A673 (cell line): ENCODE measurements around the gene LAMA3. TPM values are rescaled to one million over a fixed set of nuclear protein-coding genes. Genes with fewer than 3 reads are reported as not detected.

Experiments used
- BruUV-seq: library from RNA; stranded (reverse); fragments of 400-500 nt; replicated peaks from 2 replicates; lab custom pipeline; 2021; lab: Mats Ljungman, UMichigan
- CTCF ChIA-PET: fragments of 300-600 bp; sonication (Branson Sonifier 250); formaldehyde crosslinking; loops from one replicate; lab custom pipeline; 2022; ENCODE audit warnings: antibody characterized with exemption; lab: Charles Lee
- POLR2A ChIA-PET: fragments of 300-600 bp; sonication (Branson Sonifier 250); formaldehyde crosslinking; loops from one replicate; lab custom pipeline; 2022; ENCODE audit warnings: antibody characterized with exemption; ENCODE audit not compliant: low non-redundant PET; lab: Charles Lee
- DNase-seq: peaks from one replicate; pipeline ENCODE4 v3.0.0-alpha.2; 2015; ENCODE audit warnings: low spot score
- H3K27ac ChIP-seq: fragments of 200-600 bp; sonication (generic); 2 replicates; pipeline ENCODE4 v1.5.1; 2016; ENCODE audit warnings: mixed run types, low read depth, mild to moderate bottlenecking, mixed read lengths, antibody characterized with exemption, low read length; ENCODE audit not compliant: poor library complexity, severe bottlenecking
- H3K27me3 ChIP-seq: fragments of 200-600 bp; sonication (generic); replicated peaks from 2 replicates; pipeline ENCODE4 v1.6.1; 2017; ENCODE audit warnings: mixed run types, low read depth, mild to moderate bottlenecking, mixed read lengths, antibody characterized with exemption, low read length; ENCODE audit not compliant: insufficient read depth, poor library complexity
- H3K36me3 ChIP-seq: fragments of 200-600 bp; sonication (generic); 2 replicates; pipeline ENCODE4 v1.6.1; 2016; ENCODE audit warnings: mixed run types, mild to moderate bottlenecking, mixed read lengths, antibody characterized with exemption, low read length; ENCODE audit not compliant: insufficient read depth, poor library complexity, severe bottlenecking
- H3K4me1 ChIP-seq: fragments of 200-600 bp; sonication (generic); 2 replicates; pipeline ENCODE4 v1.6.1; 2017; ENCODE audit warnings: mixed run types, mild to moderate bottlenecking, mixed read lengths, antibody characterized with exemption, low read length; ENCODE audit not compliant: insufficient read depth, poor library complexity, severe bottlenecking
- H3K4me3 ChIP-seq: fragments of 200-600 bp; sonication (generic); 2 replicates; pipeline ENCODE4 v1.5.1; 2016; ENCODE audit warnings: low read depth, mixed run types, mild to moderate bottlenecking, mixed read lengths, low read length; ENCODE audit not compliant: poor library complexity, severe bottlenecking
- H3K9me3 ChIP-seq: fragments of 200-600 bp; sonication (generic); 2 replicates; pipeline ENCODE4 v1.6.1; 2016; ENCODE audit warnings: mixed run types, low read depth, mild to moderate bottlenecking, mixed read lengths, antibody characterized with exemption, low read length; ENCODE audit not compliant: poor library complexity, severe bottlenecking
- EZH2 ChIP-seq: fragments of 200-600 bp; sonication (generic); IDR thresholded peaks from 2 replicates; pipeline ENCODE4 v1.6.1; 2017; ENCODE audit warnings: borderline replicate concordance, low read depth, mild to moderate bottlenecking, mixed read lengths, antibody characterized with exemption, low read length; ENCODE audit not compliant: poor library complexity, severe bottlenecking
- intact Hi-C: fragments of 100-400 bp; cut with micrococcal nuclease; formaldehyde crosslinking; loops from one replicate; pipeline ENCODE4 v1.10.0; 2022; ENCODE audit not compliant: unreplicated experiment
- total RNA-seq: library from RNA; stranded (reverse); gene quantifications from 2 replicates; pipeline ENCODE4 v1.2.3, GENCODE V29; 2021
- TF ChIP-seq, protein P1 (sequence below): fragments of 300-800, 200-600 bp; sonication (generic); conservative IDR thresholded peaks from 2 replicates; pipeline ENCODE4 v1.5.1; 2017; ENCODE audit warnings: low read depth, mild to moderate bottlenecking, antibody characterized with exemption, low read length, moderate library complexity, mixed read lengths

The LAMA3 gene
- total RNA-seq, 1 experiment from 2014 or later: 2.7 TPM

DNA sequence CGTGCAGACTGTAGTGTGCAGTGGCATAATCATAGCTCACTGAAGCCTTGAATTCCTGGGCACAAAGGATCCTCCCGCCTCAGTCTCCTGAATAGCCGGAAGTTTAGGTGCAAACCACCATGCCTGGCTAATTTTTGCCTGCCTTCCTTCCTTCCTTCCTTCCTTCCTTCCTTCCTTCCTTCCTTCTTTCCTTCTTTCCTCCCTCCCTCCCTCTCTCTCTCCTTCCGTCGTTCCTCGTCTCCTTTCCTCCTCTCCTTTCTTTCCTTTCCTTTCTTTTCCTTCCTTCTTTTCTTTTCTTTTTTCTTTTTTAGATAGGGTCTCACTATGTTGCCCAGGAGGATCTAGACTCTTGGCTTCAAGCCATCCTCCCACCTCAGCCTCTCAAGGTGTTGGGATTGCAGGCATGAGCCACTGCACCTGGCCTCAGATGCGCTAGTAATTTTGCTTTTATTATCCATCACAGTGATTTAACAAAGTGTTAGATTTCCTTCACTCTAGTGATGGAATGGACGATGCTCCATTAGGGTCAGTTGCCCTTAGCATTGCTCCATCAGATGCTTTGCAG, 20.0 kb upstream of the LAMA3 start:
- Histone ChIP-seq H3K9me3 (no peaks in the 10 kb centered on the region), H3K36me3 (no peaks in the 10 kb centered on the region), H3K27me3 (no peaks in the 10 kb centered on the region), H3K27ac (peak overlapping the region; percentile 43), H3K4me3 (no peak overlapping the region), H3K4me1 (peaks cover 41% of the 10 kb centered on the region)
- intact Hi-C loops: no loop called here
- CTCF ChIA-PET: no interaction called here
- no peak for DNase-seq
- BruUV-seq: no TSS peak
- POLR2A ChIA-PET: interaction anchor here (0.5 kb wide), 1 partner anchor 1951 kb away, joined by 3 read pairs; no protein-coding TSS in a partner anchor
- TF ChIP-seq, protein P1, sequence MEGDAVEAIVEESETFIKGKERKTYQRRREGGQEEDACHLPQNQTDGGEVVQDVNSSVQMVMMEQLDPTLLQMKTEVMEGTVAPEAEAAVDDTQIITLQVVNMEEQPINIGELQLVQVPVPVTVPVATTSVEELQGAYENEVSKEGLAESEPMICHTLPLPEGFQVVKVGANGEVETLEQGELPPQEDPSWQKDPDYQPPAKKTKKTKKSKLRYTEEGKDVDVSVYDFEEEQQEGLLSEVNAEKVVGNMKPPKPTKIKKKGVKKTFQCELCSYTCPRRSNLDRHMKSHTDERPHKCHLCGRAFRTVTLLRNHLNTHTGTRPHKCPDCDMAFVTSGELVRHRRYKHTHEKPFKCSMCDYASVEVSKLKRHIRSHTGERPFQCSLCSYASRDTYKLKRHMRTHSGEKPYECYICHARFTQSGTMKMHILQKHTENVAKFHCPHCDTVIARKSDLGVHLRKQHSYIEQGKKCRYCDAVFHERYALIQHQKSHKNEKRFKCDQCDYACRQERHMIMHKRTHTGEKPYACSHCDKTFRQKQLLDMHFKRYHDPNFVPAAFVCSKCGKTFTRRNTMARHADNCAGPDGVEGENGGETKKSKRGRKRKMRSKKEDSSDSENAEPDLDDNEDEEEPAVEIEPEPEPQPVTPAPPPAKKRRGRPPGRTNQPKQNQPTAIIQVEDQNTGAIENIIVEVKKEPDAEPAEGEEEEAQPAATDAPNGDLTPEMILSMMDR: no peak
- TF ChIP-seq EZH2: no peak

- peak; percentile 87 for DNase-seq
- Histone ChIP-seq H3K9me3 (no peaks in the 10 kb centered on the region), H3K27me3 (no peaks in the 10 kb centered on the region), H3K36me3 (no peaks in the 10 kb centered on the region), H3K4me3 (no peak overlapping the region), H3K27ac (no peak overlapping the region), H3K4me1 (peaks cover 41% of the 10 kb centered on the region)
- CTCF ChIA-PET: no interaction called here
- intact Hi-C loops: no loop called here
- POLR2A ChIA-PET: no interaction called here
- TF ChIP-seq EZH2: no peak
- TF ChIP-seq, protein P1: no peak
- no TSS peak for BruUV-seq
Measured at GRCh38 chr18:23669804-23670405, 19.3 kb upstream of the LAMA3 start.

DNA sequence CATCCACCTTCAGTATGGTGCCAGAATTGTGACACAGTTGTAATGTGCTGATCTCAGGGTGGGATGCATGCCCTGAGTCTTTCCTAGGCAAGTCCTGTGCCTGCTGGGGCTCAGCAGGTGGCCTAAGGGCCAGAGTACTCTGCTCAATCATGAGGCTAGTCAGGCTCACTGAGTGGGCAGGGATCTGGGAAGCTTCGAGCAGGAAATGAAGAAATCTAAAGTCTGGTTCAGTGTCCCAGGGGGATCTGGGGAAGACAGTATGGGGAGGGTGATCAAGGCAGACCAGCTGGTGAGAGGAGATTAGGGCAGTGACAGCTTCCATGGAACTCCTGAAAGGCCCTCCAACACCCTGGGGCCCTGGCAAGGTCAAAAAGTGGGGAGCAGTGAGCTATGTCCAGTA, 17.7 kb upstream of the LAMA3 start:
- intact Hi-C loops: no loop called here
- peak; percentile 94 for DNase-seq
- no peak overlapping the region for H3K4me3 ChIP-seq
- H3K36me3 ChIP-seq: no peaks in the 10 kb centered on the region
- H3K27ac ChIP-seq: peak overlapping the region; percentile 8
- ChIA-PET POLR2A (no interaction called here), CTCF (no interaction called here)
- H3K4me1 ChIP-seq: peaks cover 41% of the 10 kb centered on the region
- TF ChIP-seq EZH2: no peak
- TF ChIP-seq, protein P1: no peak
- H3K9me3 ChIP-seq: no peaks in the 10 kb centered on the region
- no peaks in the 10 kb centered on the region for H3K27me3 ChIP-seq
- BruUV-seq: no TSS peak
